HG03103 (cell line): ENCODE data around the gene INPP1.
"Not testable (repeated sequence)": the region's sequence is repeated elsewhere in the genome, so short reads cannot be mapped to it uniquely, and the experiment has no call there.

ENCODE experiments used
- ATAC-seq: cut with Tn5 transposase; IDR thresholded peaks from one replicate; pipeline ENCODE4 v1.9.1; 2021; ENCODE audit warnings: low read depth; ENCODE audit not compliant: unreplicated experiment

INPP1 gene, protein sequence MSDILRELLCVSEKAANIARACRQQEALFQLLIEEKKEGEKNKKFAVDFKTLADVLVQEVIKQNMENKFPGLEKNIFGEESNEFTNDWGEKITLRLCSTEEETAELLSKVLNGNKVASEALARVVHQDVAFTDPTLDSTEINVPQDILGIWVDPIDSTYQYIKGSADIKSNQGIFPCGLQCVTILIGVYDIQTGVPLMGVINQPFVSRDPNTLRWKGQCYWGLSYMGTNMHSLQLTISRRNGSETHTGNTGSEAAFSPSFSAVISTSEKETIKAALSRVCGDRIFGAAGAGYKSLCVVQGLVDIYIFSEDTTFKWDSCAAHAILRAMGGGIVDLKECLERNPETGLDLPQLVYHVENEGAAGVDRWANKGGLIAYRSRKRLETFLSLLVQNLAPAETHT

GRCh38 chr2:190343536-190344275 is at the start of gene INPP1:
Gene INPP1, plus strand, starts transcription at chr2:190343589. Its CDS starts 16,514 bp downstream, at chr2:190360103.
- peak; percentile 45 for ATAC-seq

DNA sequence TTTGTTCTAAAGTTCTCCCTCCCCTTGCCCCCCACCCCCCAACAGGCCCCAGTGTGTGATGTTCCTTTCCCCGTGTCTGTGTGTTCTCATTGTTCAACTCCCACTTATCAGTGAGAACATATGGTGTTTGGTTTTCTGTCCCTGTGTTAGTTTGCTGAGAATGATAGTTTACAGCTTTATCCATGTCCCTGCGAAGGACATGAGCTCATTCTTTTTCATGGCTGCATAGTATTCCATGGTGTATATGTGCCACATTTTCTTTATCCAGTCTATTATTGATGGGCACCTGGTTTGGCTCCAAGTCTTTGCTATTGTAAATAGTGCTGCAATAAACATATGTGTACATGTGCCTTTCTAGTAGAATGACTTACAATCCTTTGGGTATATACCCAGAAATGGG is 45.5 kb upstream of the INPP1 start:
- not testable (repeated sequence) for ATAC-seq

- ATAC-seq, result no peak
These were observed 42.4 kb upstream of the INPP1 start for GRCh38 chr2:190301032-190301431.

DNA sequence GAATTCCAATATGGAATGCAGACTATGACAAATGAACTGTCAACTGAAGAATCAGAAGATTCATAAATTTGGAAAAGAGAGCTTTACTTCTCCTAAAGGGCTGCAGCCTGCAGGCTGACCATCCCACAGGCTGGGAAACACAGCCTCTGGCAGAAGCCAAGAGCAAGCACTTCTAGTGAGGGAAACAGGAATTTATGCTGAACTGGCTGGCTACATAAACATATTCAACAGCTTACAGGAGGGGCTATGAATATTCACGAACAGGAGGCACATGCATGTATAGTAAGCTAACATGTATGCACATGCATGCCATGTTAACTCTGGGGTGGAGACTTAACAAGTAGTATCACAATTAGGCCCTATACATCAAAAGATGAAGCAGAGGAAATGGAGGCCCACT is 41.3 kb upstream of the INPP1 start:
- ATAC-seq, result no peak

GRCh38 chr2:190303647-190304046 is 39.7 kb upstream of the INPP1 start:
- ATAC-seq, result no peak

DNA sequence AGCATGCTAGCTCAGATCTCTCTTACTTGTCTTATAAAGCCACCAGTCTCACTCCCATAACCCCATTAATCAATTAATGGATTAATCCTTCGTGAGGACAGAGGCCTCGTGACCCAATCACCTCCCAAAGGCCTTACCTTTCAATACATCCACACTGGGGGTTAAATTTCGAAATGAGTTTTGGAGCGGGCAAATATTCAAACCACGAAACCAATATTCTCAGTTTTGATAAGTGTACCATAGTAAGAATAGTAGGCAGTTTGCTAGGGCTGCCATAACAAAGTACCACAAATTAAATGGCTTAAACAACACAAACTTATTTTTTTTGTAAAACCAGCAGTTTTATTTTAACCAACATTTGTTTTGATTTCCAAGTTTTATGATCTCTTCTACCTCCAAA is 39.0 kb upstream of the INPP1 start:
- ATAC-seq, result no peak

- no peak for ATAC-seq
These were observed 35.4 kb upstream of the INPP1 start for GRCh38 chr2:190308031-190308430.

GRCh38 chr2:190311893-190312634 is 31.3 kb upstream of the INPP1 start:
- no peak for ATAC-seq

DNA sequence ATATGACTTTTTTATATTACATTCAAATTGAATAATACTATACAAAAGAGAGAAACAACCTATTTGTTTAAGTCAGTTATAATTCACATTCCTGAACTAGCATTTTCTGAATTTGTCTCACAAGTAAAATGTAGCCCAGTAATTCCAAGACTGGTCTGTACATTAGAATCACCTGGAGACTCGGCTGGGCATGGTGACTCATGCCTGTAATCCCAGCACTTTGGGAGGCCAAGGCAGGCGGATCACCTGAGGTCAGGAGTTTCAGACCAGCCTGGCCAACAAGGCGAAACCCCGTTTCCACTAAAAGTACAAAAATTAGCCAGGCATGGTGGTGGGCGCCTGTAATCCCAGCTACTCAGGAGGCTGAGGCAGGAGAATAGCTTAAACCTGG is 30.8 kb upstream of the INPP1 start:
- not testable (repeated sequence) for ATAC-seq

- ATAC-seq, result no peak
These were observed 29.5 kb upstream of the INPP1 start for GRCh38 chr2:190313880-190314279.

DNA sequence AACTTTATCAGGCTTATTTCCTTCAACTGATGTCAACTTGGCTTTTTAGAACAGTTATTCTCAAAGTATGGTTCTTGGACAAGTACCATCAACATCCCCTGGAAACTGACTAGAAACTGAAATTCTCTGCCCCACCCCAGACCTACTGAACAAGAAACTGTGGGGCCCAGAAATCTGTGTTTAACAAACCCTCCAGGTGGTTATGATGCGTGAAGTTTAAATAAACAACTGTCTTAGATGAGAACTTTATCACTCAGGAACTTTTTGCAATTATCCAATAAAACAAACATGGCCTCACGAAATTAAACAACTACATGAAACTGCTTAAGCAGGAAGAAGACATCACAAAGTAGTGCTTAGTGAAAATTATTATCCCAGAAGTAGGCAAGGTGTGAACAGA is 28.1 kb upstream of the INPP1 start:
- no peak for ATAC-seq

GRCh38 chr2:190318514-190318913 is 24.9 kb upstream of the INPP1 start:
- ATAC-seq, result no peak

GRCh38 chr2:190318931-190319554 is 24.3 kb upstream of the INPP1 start:
- ATAC-seq, result peak; percentile 30

DNA sequence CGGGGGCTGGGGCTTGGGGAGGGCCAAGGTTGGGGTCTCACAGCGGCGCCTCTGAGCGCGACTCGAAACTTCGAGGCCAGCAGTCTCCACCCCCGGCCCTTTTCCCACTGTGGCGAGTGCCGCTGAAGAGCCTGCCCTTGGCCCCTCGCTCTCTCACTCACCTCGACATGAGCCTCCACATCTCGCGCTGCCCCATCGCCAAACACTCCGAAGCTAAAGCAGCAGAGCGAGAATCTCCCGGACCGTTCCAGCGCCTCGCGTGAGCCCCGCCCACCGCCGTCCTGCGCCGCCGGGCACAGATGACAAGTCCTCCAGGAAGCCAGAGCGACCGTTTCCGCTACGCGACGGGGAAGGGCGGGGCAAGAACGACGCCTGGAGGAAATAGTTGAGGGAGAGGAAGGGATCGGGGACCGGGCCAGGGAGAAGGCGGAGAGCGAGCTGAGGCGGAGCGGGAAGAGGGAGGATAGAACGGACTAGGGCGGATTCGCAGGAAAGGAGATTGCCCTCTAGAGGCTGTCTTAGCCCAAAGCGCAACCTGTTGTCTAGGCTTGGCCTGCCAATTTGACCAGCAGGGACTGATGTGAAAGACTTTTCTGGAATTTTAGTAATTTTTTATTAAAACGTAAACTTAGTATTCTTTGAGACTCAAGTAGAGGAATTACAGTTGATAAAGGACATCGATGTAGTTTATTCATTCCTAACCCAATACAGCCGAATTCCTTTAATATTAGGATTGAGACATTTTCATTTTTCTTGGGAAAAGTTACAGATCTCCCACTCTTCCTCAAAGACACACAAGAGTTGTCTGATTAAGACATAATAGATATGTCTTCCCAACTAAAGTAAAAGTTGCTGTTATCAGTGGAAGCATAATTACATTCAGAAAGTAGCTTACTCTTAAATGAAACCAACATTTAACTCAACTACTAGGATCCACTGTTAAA is 23.6 kb upstream of the INPP1 start, which contains the start of gene HIBCH:
HIBCH (minus strand) TSS at position 272 of the 944 bp plus-strand sequence; CDS start at position 196, 76 bp downstream.
- peak; percentile 93 for ATAC-seq

GRCh38 chr2:190320696-190321095 is 22.7 kb upstream of the INPP1 start:
- no peak for ATAC-seq

DNA sequence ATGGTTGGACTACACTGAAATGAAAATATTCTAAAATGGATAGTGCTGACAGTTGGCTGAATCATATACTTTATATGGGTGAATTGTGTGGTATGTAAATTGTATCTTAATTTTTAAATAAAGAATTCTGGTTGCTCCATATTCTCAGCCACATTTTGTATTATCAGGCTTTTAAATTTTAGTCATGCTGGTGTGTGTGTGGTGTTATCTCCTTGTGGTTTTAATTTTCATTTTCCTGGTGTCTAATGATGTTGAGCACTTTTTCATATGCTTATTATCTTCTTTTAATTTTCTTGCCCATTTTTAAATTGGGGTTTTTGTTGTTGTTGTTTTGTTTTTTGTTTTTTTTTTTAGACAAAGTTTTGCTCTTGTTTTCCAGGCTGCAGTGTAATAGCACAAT is 20.0 kb upstream of the INPP1 start:
- ATAC-seq, result no peak

- ATAC-seq, result no peak
These were observed 17.8 kb upstream of the INPP1 start for GRCh38 chr2:190325588-190325987.

DNA sequence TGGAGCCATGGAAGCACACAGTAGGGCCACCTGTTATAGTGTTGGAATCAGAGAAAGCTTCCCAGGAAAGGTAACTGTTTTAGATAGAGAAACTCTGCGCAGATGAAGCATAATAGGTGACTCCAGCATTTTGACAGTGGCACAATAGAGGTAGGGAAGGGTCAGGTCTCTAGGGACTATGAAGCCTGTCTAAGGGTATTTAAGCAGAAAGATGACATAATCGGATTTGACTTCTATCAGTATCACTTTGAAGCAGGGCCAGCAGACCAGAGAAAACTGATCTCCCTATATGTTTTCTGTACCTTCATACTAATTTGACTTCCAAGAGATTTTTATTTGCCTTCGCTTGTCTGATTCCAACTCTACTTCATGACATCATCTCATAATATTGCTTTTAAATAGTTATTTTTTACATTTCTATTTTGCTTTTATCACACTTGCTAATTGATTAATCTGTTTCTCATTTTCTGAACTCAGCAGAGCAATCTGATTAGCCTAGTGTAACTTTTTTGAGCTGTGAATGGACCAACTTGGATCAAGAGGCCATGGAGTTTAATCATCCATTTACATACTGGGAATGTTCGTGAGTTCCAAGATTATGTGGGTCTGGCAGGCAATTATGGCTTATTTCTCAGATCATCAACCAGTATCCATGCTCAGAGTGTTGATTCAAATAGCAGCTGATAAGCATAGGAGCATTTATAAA is 15.4 kb upstream of the INPP1 start:
- ATAC-seq, result no peak

- no peak for ATAC-seq
These were observed 14.7 kb upstream of the INPP1 start for GRCh38 chr2:190328573-190329147.
